Activated T-cell treated with anti-CD3 and anti-CD28 coated beads, Interleukin-2, amount 50 U/mL, for 48 hours (primary cell): ENCODE data around the gene NCF2.
A peak's percentile ranks its signal among the peaks of the same experiment; 100 is the strongest.
"Not testable (repeated sequence)": the region's sequence is repeated elsewhere in the genome, so short reads cannot be mapped to it uniquely, and the experiment has no call there.

Experiments
- DNase-seq, 2 experiments: peaks; one replicate each; pipeline ENCODE4 v3.0.0-alpha.2; 2020

NCF2 gene

GRCh38 chr1:183590244-183591191 is at the start of gene NCF2:
Gene NCF2 (minus strand): TSS chr1:183590459. CDS start chr1:183590329, 130 bp downstream.
- DNase-seq, result peak; percentile 52 to 57

- no peak for DNase-seq
Observed at GRCh38 chr1:183638649-183639387, 48.6 kb upstream of the NCF2 start.

- DNase-seq, result no peak
Observed at GRCh38 chr1:183636783-183637182, 46.5 kb upstream of the NCF2 start.

GRCh38 chr1:183636334-183636682 is 46.0 kb upstream of the NCF2 start:
- no peak for DNase-seq

GRCh38 chr1:183635606-183636333 is 45.5 kb upstream of the NCF2 start, which contains the start of gene ARPC5:
Gene ARPC5 (minus strand): TSS chr1:183635783. CDS start chr1:183635659, 124 bp downstream.
- DNase-seq, result peak; percentile 99

GRCh38 chr1:183635099-183635605 is 44.9 kb upstream of the NCF2 start:
- DNase-seq, result no peak

- no peak for DNase-seq
Observed at GRCh38 chr1:183634429-183635065, 44.3 kb upstream of the NCF2 start.

- DNase-seq, result no peak
Observed at GRCh38 chr1:183633676-183634343, 43.6 kb upstream of the NCF2 start.

GRCh38 chr1:183632964-183633363 is 42.7 kb upstream of the NCF2 start:
- DNase-seq, result no peak

- DNase-seq, result no peak
Observed at GRCh38 chr1:183632114-183632513, 41.9 kb upstream of the NCF2 start.

- no peak for DNase-seq
Observed at GRCh38 chr1:183630748-183631147, 40.5 kb upstream of the NCF2 start.

- DNase-seq, result no peak
Observed at GRCh38 chr1:183628537-183628936, 38.3 kb upstream of the NCF2 start.

- DNase-seq, result not testable (repeated sequence)
Observed at GRCh38 chr1:183626236-183626635, 36.0 kb upstream of the NCF2 start.

GRCh38 chr1:183622884-183623785 is 32.9 kb upstream of the NCF2 start:
- peak; percentile 51 to 53 for DNase-seq

- DNase-seq, result no peak
Observed at GRCh38 chr1:183622013-183622412, 31.8 kb upstream of the NCF2 start.

GRCh38 chr1:183620311-183620710 is 30.1 kb upstream of the NCF2 start:
- DNase-seq, result no peak

GRCh38 chr1:183619781-183620180 is 29.5 kb upstream of the NCF2 start:
- no peak for DNase-seq

GRCh38 chr1:183618202-183618601 is 27.9 kb upstream of the NCF2 start:
- DNase-seq, result not testable (repeated sequence)

- not testable (repeated sequence) for DNase-seq
Observed at GRCh38 chr1:183612975-183613374, 22.7 kb upstream of the NCF2 start.

- no peak for DNase-seq
Observed at GRCh38 chr1:183612407-183612806, 22.1 kb upstream of the NCF2 start.

- no peak for DNase-seq
Observed at GRCh38 chr1:183611021-183611420, 20.8 kb upstream of the NCF2 start.
